ENCODE measurements around the gene YIF1A.
A peak's percentile ranks its signal among the peaks of the same experiment; 100 is the strongest.

Gene YIF1A

GRCh38 chr11:66316849-66317251 is 27.9 kb upstream of the YIF1A start, which contains the start of gene CD248:
CD248 (minus strand) TSS chr11:66317044; CDS start chr11:66317027, 17 bp downstream.
- peak within 1 kb of the TSS in 1 of 2 experiments; percentile 41; a peak in 1 of 4 replicates for H3K4me3 ChIP-seq (ENCODE audit: low read depth in 1 of 2, low read length in 2 of 2)
- peak within 1 kb of the TSS; percentile 53 for H3K4me2 ChIP-seq (ENCODE audit: insufficient read depth, low read length)
- TF ChIP-seq CTCF (IDR thresholded peaks at IDR 0.05; ENCODE audit: borderline replicate concordance, extremely low read depth, low read length, poor library complexity, severe bottlenecking) (no peak), EZH2 (IDR thresholded peaks at IDR 0.05; ENCODE audit: borderline replicate concordance, low read depth, low read length, severe bottlenecking) (no peak)
- peak within 1 kb of the TSS; percentile 47 for H3K9ac ChIP-seq (ENCODE audit: low read depth, low read length)
- no peaks in the 10 kb centered on the region for H3K79me2 ChIP-seq (ENCODE audit: insufficient read depth, low read length)
- 0 out of 2 replicates have a peak, but pooled peaks cover 2% of the 10 kb centered on the region for H4K20me1 ChIP-seq (ENCODE audit: insufficient read depth, low read length)
- H3K4me1 ChIP-seq (ENCODE audit: insufficient read depth, low read length) = peaks cover 54% of the 10 kb centered on the region
- H2AFZ ChIP-seq (ENCODE audit: low read depth, low read length) = peak within 1 kb of the TSS; percentile 44; the same call in 1 of the 2 replicates
- H3K27me3 ChIP-seq (ENCODE audit: insufficient read depth, low read length, poor library complexity) = no peaks in the 10 kb centered on the region
- H3K27ac ChIP-seq (ENCODE audit: low read length) = peak within 1 kb of the TSS; percentile 99
- no peaks in the 10 kb centered on the region for H3K36me3 ChIP-seq (ENCODE audit: insufficient read depth, low read length)
- DNase-seq = peak; percentile 66
- ATAC-seq (ENCODE audit: insufficient read depth, low read depth) = no peak
- no peaks in the 10 kb centered on the region for H3K9me3 ChIP-seq (ENCODE audit: insufficient read depth, low read length, severe bottlenecking)

- peaks cover 58% of the 10 kb centered on the region for H3K4me1 ChIP-seq (ENCODE audit: insufficient read depth, low read length)
- no peaks in the 10 kb centered on the region for H3K27me3 ChIP-seq (ENCODE audit: insufficient read depth, low read length, poor library complexity)
- DNase-seq (no peak), ATAC-seq (ENCODE audit: insufficient read depth, low read depth) (no peak)
- TF ChIP-seq EZH2 (IDR thresholded peaks at IDR 0.05; ENCODE audit: borderline replicate concordance, low read depth, low read length, severe bottlenecking) (no peak), CTCF (IDR thresholded peaks at IDR 0.05; ENCODE audit: borderline replicate concordance, extremely low read depth, low read length, poor library complexity, severe bottlenecking) (no peak)
- H3K27ac ChIP-seq (ENCODE audit: low read length) = no peak overlapping the region
- no peaks in the 10 kb centered on the region for H3K36me3 ChIP-seq (ENCODE audit: insufficient read depth, low read length)
- H3K79me2 ChIP-seq (ENCODE audit: insufficient read depth, low read length) = no peaks in the 10 kb centered on the region
- no peak overlapping the region for H3K4me3 ChIP-seq (ENCODE audit: low read depth in 1 of 2, low read length in 2 of 2)
- H4K20me1 ChIP-seq (ENCODE audit: insufficient read depth, low read length) = 0 out of 2 replicates have a peak, but pooled peaks cover 2% of the 10 kb centered on the region
- H2AFZ ChIP-seq (ENCODE audit: low read depth, low read length) = no peak overlapping the region
- H3K9ac ChIP-seq (ENCODE audit: low read depth, low read length) = peak overlapping the region; percentile 23; the same call in 1 of the 2 replicates
- H3K4me2 ChIP-seq (ENCODE audit: insufficient read depth, low read length) = no peak overlapping the region; the same call in 1 of the 2 replicates
- no peaks in the 10 kb centered on the region for H3K9me3 ChIP-seq (ENCODE audit: insufficient read depth, low read length, severe bottlenecking)
These were observed 27.2 kb upstream of the YIF1A start for GRCh38 chr11:66315921-66316811.

GRCh38 chr11:66315498-66315885 is 26.5 kb upstream of the YIF1A start:
- Histone ChIP-seq H3K9me3 (ENCODE audit: insufficient read depth, low read length, severe bottlenecking) (no peaks in the 10 kb centered on the region), H3K36me3 (ENCODE audit: insufficient read depth, low read length) (no peaks in the 10 kb centered on the region), H3K9ac (ENCODE audit: low read depth, low read length) (no peak overlapping the region), H3K4me2 (ENCODE audit: insufficient read depth, low read length) (no peak overlapping the region), H3K79me2 (ENCODE audit: insufficient read depth, low read length) (no peaks in the 10 kb centered on the region), H3K27me3 (ENCODE audit: insufficient read depth, low read length, poor library complexity) (no peaks in the 10 kb centered on the region), H4K20me1 (ENCODE audit: insufficient read depth, low read length) (0 out of 2 replicates have a peak, but pooled peaks cover 2% of the 10 kb centered on the region), H3K27ac (ENCODE audit: low read length) (no peak overlapping the region), H2AFZ (ENCODE audit: low read depth, low read length) (no peak overlapping the region), H3K4me3 (ENCODE audit: low read depth in 1 of 2, low read length in 2 of 2) (no peak overlapping the region), H3K4me1 (ENCODE audit: insufficient read depth, low read length) (peaks cover 58% of the 10 kb centered on the region)
- no peak for DNase-seq
- no peak for ATAC-seq (ENCODE audit: insufficient read depth, low read depth)
- no peak for TF ChIP-seq CTCF (IDR thresholded peaks at IDR 0.05; ENCODE audit: borderline replicate concordance, extremely low read depth, low read length, poor library complexity, severe bottlenecking)
- no peak for TF ChIP-seq EZH2 (IDR thresholded peaks at IDR 0.05; ENCODE audit: borderline replicate concordance, low read depth, low read length, severe bottlenecking)

Data from DND-41 (cell line).